H9 (cell line): ENCODE measurements around the gene LILRA6. TPM values are rescaled to one million over a fixed set of nuclear protein-coding genes. Genes with fewer than 3 reads are reported as not detected.
A peak's percentile ranks its signal among the peaks of the same experiment; 100 is the strongest.

Experiments
- DNase-seq: peaks from one replicate; pipeline ENCODE4 v3.0.0-alpha.2; 2017
- H2AFZ ChIP-seq: one replicate; pipeline ENCODE4 v1.6.1; 2013; ENCODE audit warnings: mild to moderate bottlenecking, low read length, control low read depth, moderate library complexity
- H2AK5ac ChIP-seq: 2 replicates; pipeline ENCODE4 v1.6.1; 2013; ENCODE audit warnings: low read length, control low read depth, mixed read lengths; ENCODE audit not compliant: insufficient read length
- H2BK120ac ChIP-seq: one replicate; pipeline ENCODE4 v1.6.1; 2013; ENCODE audit warnings: low read depth, mild to moderate bottlenecking, low read length, control low read depth, inconsistent platforms; ENCODE audit not compliant: poor library complexity, severe bottlenecking
- H2BK12ac ChIP-seq: 2 replicates; pipeline ENCODE4 v1.6.1; 2013; ENCODE audit warnings: low read length, control low read depth, mixed read lengths, low read depth; ENCODE audit not compliant: insufficient read length
- H2BK15ac ChIP-seq: 2 replicates; pipeline ENCODE4 v1.6.1; 2013; ENCODE audit warnings: low read depth, low read length, control low read depth
- H2BK20ac ChIP-seq: one replicate; pipeline ENCODE4 v1.6.1; 2013; ENCODE audit warnings: low read depth, mild to moderate bottlenecking, low read length, control low read depth, inconsistent platforms; ENCODE audit not compliant: poor library complexity, severe bottlenecking
- H2BK5ac ChIP-seq: 2 replicates; pipeline ENCODE4 v1.6.1; 2013; ENCODE audit warnings: low read length, control low read depth, mixed read lengths; ENCODE audit not compliant: insufficient read length
- H3K14ac ChIP-seq: 2 replicates; pipeline ENCODE4 v1.6.1; 2013; ENCODE audit warnings: low read length, control low read depth; ENCODE audit not compliant: insufficient read depth
- H3K18ac ChIP-seq: 2 replicates; pipeline ENCODE4 v1.6.1; 2013; ENCODE audit warnings: low read depth, mild to moderate bottlenecking, mixed read lengths, low read length, control low read depth; ENCODE audit not compliant: insufficient read length
- H3K23ac ChIP-seq: 2 replicates; pipeline ENCODE4 v1.6.1; 2013; ENCODE audit warnings: low read length, control low read depth, mixed read lengths, low read depth; ENCODE audit not compliant: insufficient read length
- H3K23me2 ChIP-seq: 2 replicates; pipeline ENCODE4 v1.6.1; 2013; ENCODE audit warnings: low read depth, mild to moderate bottlenecking, mixed read lengths, low read length, control low read depth; ENCODE audit not compliant: insufficient read length, poor library complexity, severe bottlenecking
- H3K27ac ChIP-seq: 2 replicates; pipeline ENCODE4 v1.5.1; 2013; ENCODE audit warnings: low read length, control low read depth, mixed read lengths, low read depth; ENCODE audit not compliant: insufficient read length
- H3K27me3 ChIP-seq: 2 replicates; pipeline ENCODE4 v1.6.1; 2013; ENCODE audit warnings: low read length, control low read depth, inconsistent platforms; ENCODE audit not compliant: insufficient read depth
- H3K4ac ChIP-seq: 2 replicates; pipeline ENCODE4 v1.6.1; 2013; ENCODE audit warnings: low read depth, mild to moderate bottlenecking, control low read depth, inconsistent platforms, low read length, moderate library complexity
- H3K4me1 ChIP-seq: 2 replicates; pipeline ENCODE4 v1.6.1; 2013; ENCODE audit warnings: low read length, control low read depth, inconsistent platforms; ENCODE audit not compliant: insufficient read depth
- H3K4me2 ChIP-seq: 2 replicates; pipeline ENCODE4 v1.6.1; 2013; ENCODE audit warnings: low read length, control low read depth, mixed read lengths; ENCODE audit not compliant: insufficient read length, insufficient read depth
- H3K56ac ChIP-seq: 2 replicates; pipeline ENCODE4 v1.6.1; 2013; ENCODE audit warnings: low read depth, mild to moderate bottlenecking, mixed read lengths, low read length, control low read depth; ENCODE audit not compliant: insufficient read length
- H3K79me1 ChIP-seq: 2 replicates; pipeline ENCODE4 v1.6.1; 2013; ENCODE audit warnings: low read depth, mild to moderate bottlenecking, moderate library complexity, low read length, control low read depth, inconsistent platforms; ENCODE audit not compliant: insufficient read depth, poor library complexity, severe bottlenecking
- H3K79me2 ChIP-seq: 2 replicates; pipeline ENCODE4 v1.6.1; 2013; ENCODE audit warnings: low read length, control low read depth, inconsistent platforms; ENCODE audit not compliant: insufficient read depth
- H3K9ac ChIP-seq: 2 replicates; pipeline ENCODE4 v1.6.1; 2013; ENCODE audit warnings: low read length, control low read depth, mixed read lengths; ENCODE audit not compliant: insufficient read length; ENCODE audit errors: extremely low read depth
- H3K9me3 ChIP-seq: one replicate; pipeline ENCODE4 v1.6.1; 2013; ENCODE audit warnings: low read depth, low read length, inconsistent platforms; ENCODE audit not compliant: control insufficient read depth
- H3T11ph ChIP-seq: one replicate; pipeline ENCODE4 v1.6.1; 2013; ENCODE audit warnings: mild to moderate bottlenecking, low read length, control low read depth, inconsistent platforms
- H4K20me1 ChIP-seq: one replicate; pipeline ENCODE4 v1.6.1; 2013; ENCODE audit not compliant: control insufficient read depth, insufficient read length, insufficient read depth
- H4K5ac ChIP-seq: 2 replicates; pipeline ENCODE4 v1.6.1; 2013; ENCODE audit warnings: low read depth, mild to moderate bottlenecking, mixed read lengths, low read length, control low read depth; ENCODE audit not compliant: insufficient read length
- H4K8ac ChIP-seq: replicated peaks from 2 replicates; pipeline ENCODE4 v1.6.1; 2013; ENCODE audit warnings: low read length, control low read depth, mixed read lengths, low read depth; ENCODE audit not compliant: insufficient read length
- H4K91ac ChIP-seq: 2 replicates; pipeline ENCODE4 v1.6.1; 2013; ENCODE audit warnings: low read depth, mild to moderate bottlenecking, moderate library complexity, mixed read lengths, low read length, control low read depth; ENCODE audit not compliant: insufficient read length
- H3K27ac Mint-ChIP-seq, 3 experiments: 2 replicates in 2 of 3; 3 replicates in 1 of 3; pipeline ENCODE4 v1.8.0; 2020 to 2021; ENCODE audit warnings: mixed read lengths in 3 of 3, mild to moderate bottlenecking in 1 of 3, moderate library complexity in 1 of 3
- H3K27me3 Mint-ChIP-seq: 2 replicates; pipeline ENCODE4 v1.8.0; 2021; ENCODE audit warnings: low read depth, mild to moderate bottlenecking, moderate library complexity, mixed read lengths
- H3K36me3 Mint-ChIP-seq, 3 experiments: 2 replicates in 2 of 3; 3 replicates in 1 of 3; pipeline ENCODE4 v1.8.0; 2020 to 2021; ENCODE audit warnings: low read depth in 3 of 3, mixed read lengths in 3 of 3; ENCODE audit not compliant: insufficient read depth in 1 of 3
- H3K4me1 Mint-ChIP-seq, 2 experiments: 2 replicates each; pipeline ENCODE4 v1.8.0; 2020; ENCODE audit warnings: mixed read lengths in 2 of 2
- H3K4me3 Mint-ChIP-seq, 2 experiments: 2 replicates in 1 of 2; 3 replicates in 1 of 2; pipeline ENCODE4 v1.8.0; 2020 to 2021; ENCODE audit warnings: mild to moderate bottlenecking in 2 of 2, mixed read lengths in 2 of 2, moderate library complexity in 1 of 2
- H3K9me3 Mint-ChIP-seq, 2 experiments: 2 replicates in 1 of 2; 3 replicates in 1 of 2; pipeline ENCODE4 v1.8.0; 2020; ENCODE audit warnings: mild to moderate bottlenecking in 2 of 2, mixed read lengths in 2 of 2, moderate library complexity in 1 of 2
- WGBS: extraction: QIAGEN DNeasy Blood & Tissue Kit; methylation state at CpG from one replicate; pipeline ENCODE4 v1.1.7; 2013; ENCODE audit warnings: missing lambda C conversion rate, low lambda C conversion rate, mixed read lengths; ENCODE audit not compliant: insufficient read length; ENCODE audit errors: extremely low coverage; 5-methylcytosine and 5-hydroxymethylcytosine counted together
- microRNA-seq: library from miRNA; unstranded; fragments of <30 nt; microRNA quantifications from one replicate; pipeline ENCODE4, GENCODE V29; 2020; ENCODE audit warnings: borderline microRNAs expressed
- total RNA-seq: library from RNA; stranded (reverse); gene quantifications from 2 replicates; pipeline ENCODE4 v1.2.1, GENCODE V29; 2021
- TF ChIP-seq, protein P1 (sequence below): fragments of 200-600 bp; sonication (generic); conservative IDR thresholded peaks from 3 replicates; pipeline ENCODE4 v1.8.0; 2021; ENCODE audit warnings: antibody characterized with exemption, mild to moderate bottlenecking

The LILRA6 gene
- total RNA-seq, 1 experiment from 2014 or later: not detected

DNA sequence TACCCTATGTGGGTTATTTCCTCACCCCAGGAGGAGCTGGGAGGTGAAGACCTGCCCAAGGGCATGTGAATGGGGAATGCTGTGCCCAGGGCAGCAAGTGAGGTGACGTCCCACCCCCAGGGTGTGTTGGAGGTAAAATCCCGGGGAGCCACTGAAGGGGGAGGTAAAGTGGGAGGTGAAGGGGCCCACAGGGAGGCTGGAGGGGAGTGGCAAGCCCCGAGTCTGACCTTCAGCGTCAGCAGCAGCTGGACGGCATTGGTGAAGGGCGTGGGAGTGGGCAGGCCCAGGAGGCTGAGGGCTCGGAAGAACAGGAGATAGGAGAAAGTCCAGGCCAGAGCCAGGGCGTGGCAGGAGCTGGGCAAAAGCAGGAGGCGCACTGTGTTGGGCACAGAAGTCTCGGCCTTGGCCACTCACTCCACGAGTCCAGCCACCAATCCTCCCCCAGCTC is 55.6 kb downstream of the LILRA6 start:
- TF ChIP-seq, protein P1, sequence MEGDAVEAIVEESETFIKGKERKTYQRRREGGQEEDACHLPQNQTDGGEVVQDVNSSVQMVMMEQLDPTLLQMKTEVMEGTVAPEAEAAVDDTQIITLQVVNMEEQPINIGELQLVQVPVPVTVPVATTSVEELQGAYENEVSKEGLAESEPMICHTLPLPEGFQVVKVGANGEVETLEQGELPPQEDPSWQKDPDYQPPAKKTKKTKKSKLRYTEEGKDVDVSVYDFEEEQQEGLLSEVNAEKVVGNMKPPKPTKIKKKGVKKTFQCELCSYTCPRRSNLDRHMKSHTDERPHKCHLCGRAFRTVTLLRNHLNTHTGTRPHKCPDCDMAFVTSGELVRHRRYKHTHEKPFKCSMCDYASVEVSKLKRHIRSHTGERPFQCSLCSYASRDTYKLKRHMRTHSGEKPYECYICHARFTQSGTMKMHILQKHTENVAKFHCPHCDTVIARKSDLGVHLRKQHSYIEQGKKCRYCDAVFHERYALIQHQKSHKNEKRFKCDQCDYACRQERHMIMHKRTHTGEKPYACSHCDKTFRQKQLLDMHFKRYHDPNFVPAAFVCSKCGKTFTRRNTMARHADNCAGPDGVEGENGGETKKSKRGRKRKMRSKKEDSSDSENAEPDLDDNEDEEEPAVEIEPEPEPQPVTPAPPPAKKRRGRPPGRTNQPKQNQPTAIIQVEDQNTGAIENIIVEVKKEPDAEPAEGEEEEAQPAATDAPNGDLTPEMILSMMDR: no peak

More for the DNA sequence above, 55.6 kb downstream of the LILRA6 start:
- H3K9me3 ChIP-seq: no peaks in the 10 kb centered on the region
- no peak overlapping the region for H3K14ac ChIP-seq
- H2BK120ac ChIP-seq: no peak overlapping the region
- H2AK5ac ChIP-seq: no peak overlapping the region
- no peak overlapping the region for H2BK20ac ChIP-seq
- H3T11ph ChIP-seq: no peak overlapping the region
- H3K4me1 Mint-ChIP-seq: peaks cover 8 to 18% of the 10 kb centered on the region in 2 experiments
- H4K5ac ChIP-seq: no peak overlapping the region
- H3K4me1 ChIP-seq: peaks cover under 1% of the 10 kb centered on the region; the same call in 1 of the 2 replicates
- H3K4me3 Mint-ChIP-seq: peak overlapping the region; percentile 87 to 93; a peak in 4 of 5 replicates
- peaks cover 3% of the 10 kb centered on the region for H4K20me1 ChIP-seq
- peak overlapping the region in 1 of 3 experiments; percentile 52; a peak in 1 of 7 replicates for H3K27ac Mint-ChIP-seq
- H3K9ac ChIP-seq: no peak overlapping the region
- no peak overlapping the region for H3K23ac ChIP-seq
- no peaks in the 10 kb centered on the region for H3K27me3 Mint-ChIP-seq
- H3K4ac ChIP-seq: no peak overlapping the region
- H3K23me2 ChIP-seq: peaks cover 10% of the 10 kb centered on the region
- DNase-seq: peak; percentile 22
- H3K36me3 Mint-ChIP-seq: peaks cover 20 to 45% (median 43%) of the 10 kb centered on the region in 3 experiments
- no peak overlapping the region for H2AFZ ChIP-seq
- H3K27me3 ChIP-seq: no peaks in the 10 kb centered on the region
- H3K56ac ChIP-seq: no peak overlapping the region
- no CpG with 5 or more reads among the region's 11 CpGs for WGBS
- H3K79me2 ChIP-seq: no peaks in the 10 kb centered on the region
- no peak overlapping the region for H2BK15ac ChIP-seq
- H4K91ac ChIP-seq: no peak overlapping the region
- H3K79me1 ChIP-seq: no peaks in the 10 kb centered on the region
- no peak overlapping the region for H2BK12ac ChIP-seq
- no peaks in the 10 kb centered on the region for H3K9me3 Mint-ChIP-seq
- no peak overlapping the region for H3K18ac ChIP-seq
- no peak overlapping the region for H2BK5ac ChIP-seq
- H3K4me2 ChIP-seq: no peak overlapping the region
- H4K8ac ChIP-seq: no peak overlapping the region
- no peak overlapping the region for H3K27ac ChIP-seq

Small RNAs within 50 kb of the gene (microRNA-seq; reads per million reads assigned to microRNA genes)
- not detected for gene MIR4752

Other genes starting within 250 kb of the LILRA6 start
- gene VSTM1, start 178.9 kb downstream of the LILRA6 start, total RNA-seq: 0.48 TPM in 1 of 2 replicates, not detected in the other
- not detected in 2 replicates for gene TARM1, start 161.4 kb downstream of the LILRA6 start, total RNA-seq
- 0.24 and 0.53 TPM in 2 replicates for gene OSCAR, start 142.0 kb downstream of the LILRA6 start, total RNA-seq
- 174 and 188 TPM in 2 replicates for gene NDUFA3, start 139.9 kb downstream of the LILRA6 start, total RNA-seq
- gene TFPT, start 127.1 kb downstream of the LILRA6 start, total RNA-seq: 26.6 and 28.2 TPM in 2 replicates
- 82.1 and 84.4 TPM in 2 replicates for gene PRPF31, start 127.0 kb downstream of the LILRA6 start, total RNA-seq
- 91.2 and 95.0 TPM in 2 replicates for gene CNOT3, start 105.0 kb downstream of the LILRA6 start, total RNA-seq
- gene LENG1, start 83.1 kb downstream of the LILRA6 start, total RNA-seq: 5.4 and 7.1 TPM in 2 replicates
- gene TMC4, start 69.6 kb downstream of the LILRA6 start, total RNA-seq: 12.2 and 12.7 TPM in 2 replicates
- 100 and 103 TPM in 2 replicates for gene MBOAT7, start 53.2 kb downstream of the LILRA6 start, total RNA-seq
- 28.3 and 29.0 TPM in 2 replicates for gene TSEN34, start 51.5 kb downstream of the LILRA6 start, total RNA-seq
- 1,674 and 1,679 TPM in 2 replicates for gene RPS9, start 41.9 kb downstream of the LILRA6 start, total RNA-seq
- gene LILRB3, start 19.8 kb downstream of the LILRA6 start, total RNA-seq: not detected in 2 replicates
- gene LILRB5, start 14.5 kb upstream of the LILRA6 start, total RNA-seq: 0.09 TPM in 1 of 2 replicates, not detected in the other
- gene LILRB2, start 38.3 kb upstream of the LILRA6 start, total RNA-seq: not detected in 2 replicates
- not detected in 2 replicates for gene LILRA5, start 70.4 kb upstream of the LILRA6 start, total RNA-seq
- not detected in 2 replicates for gene LILRA4, start 96.4 kb upstream of the LILRA6 start, total RNA-seq
- not detected in 2 replicates for gene LAIR1, start 122.1 kb upstream of the LILRA6 start, total RNA-seq
- 43.1 and 47.1 TPM in 2 replicates for gene TTYH1, start 172.7 kb upstream of the LILRA6 start, total RNA-seq
- 133 and 148 TPM in 2 replicates for gene LENG8, start 206.4 kb upstream of the LILRA6 start, total RNA-seq
- gene LENG9, start 221.0 kb upstream of the LILRA6 start, total RNA-seq: 3.7 and 3.8 TPM in 2 replicates
- 1.6 and 2.9 TPM in 2 replicates for gene CDC42EP5, start 230.5 kb upstream of the LILRA6 start, total RNA-seq